HEK293 (cell line): ENCODE measurements around the gene JUP.
A peak's percentile ranks its signal among the peaks of the same experiment; 100 is the strongest.

Experiments
- GLIS1 ChIP-seq: fragments of 450-650 bp; formaldehyde crosslinking; IDR thresholded peaks from 2 replicates; pipeline ENCODE4 v1.5.1; 2016; ENCODE audit warnings: missing biosample characterization, missing genetic modification characterization
- KLF10 ChIP-seq: fragments of 450-650 bp; IDR thresholded peaks from 2 replicates; pipeline ENCODE4 v1.5.1; 2018; ENCODE audit warnings: missing biosample characterization, mild to moderate bottlenecking, missing genetic modification characterization
- OSR2 ChIP-seq: fragments of 450-650 bp; formaldehyde crosslinking; IDR thresholded peaks from 2 replicates; pipeline ENCODE4 v1.5.1; 2016; ENCODE audit warnings: missing biosample characterization, missing genetic modification characterization
- OVOL3 ChIP-seq: fragments of 450-650 bp; formaldehyde crosslinking; IDR thresholded peaks from 2 replicates; pipeline ENCODE4 v1.5.1; 2016; ENCODE audit warnings: missing biosample characterization, missing genetic modification characterization
- SP2 ChIP-seq: fragments of 450-650 bp; formaldehyde crosslinking; IDR thresholded peaks from 2 replicates; pipeline ENCODE4 v1.5.1; 2016; ENCODE audit warnings: missing biosample characterization, missing genetic modification characterization
- ZBTB8A ChIP-seq: fragments of 450-650 bp; formaldehyde crosslinking; IDR thresholded peaks from 2 replicates; pipeline ENCODE4 v1.5.1; 2016; ENCODE audit warnings: missing biosample characterization, missing genetic modification characterization
- ZEB2 ChIP-seq: fragments of 450-650 bp; formaldehyde crosslinking; IDR thresholded peaks from 2 replicates; pipeline ENCODE4 v1.5.1; 2016; ENCODE audit warnings: missing biosample characterization, missing genetic modification characterization
- ZNF2 ChIP-seq: fragments of 450-650 bp; formaldehyde crosslinking; IDR thresholded peaks from 2 replicates; pipeline ENCODE4 v1.5.1; 2016; ENCODE audit warnings: missing biosample characterization, missing genetic modification characterization
- ZNF239 ChIP-seq: fragments of 450-650 bp; formaldehyde crosslinking; IDR thresholded peaks from 2 replicates; pipeline ENCODE4 v1.5.1; 2016; ENCODE audit warnings: missing biosample characterization, missing genetic modification characterization
- ZNF391 ChIP-seq: fragments of 450-650 bp; formaldehyde crosslinking; IDR thresholded peaks from 2 replicates; pipeline ENCODE4 v1.5.1; 2016; ENCODE audit warnings: low read depth, missing biosample characterization, missing genetic modification characterization, borderline replicate concordance
- ZNF473 ChIP-seq: fragments of 450-650 bp; formaldehyde crosslinking; IDR thresholded peaks from 2 replicates; pipeline ENCODE4 v1.5.1; 2017; ENCODE audit warnings: missing biosample characterization, missing genetic modification characterization
- ZNF561 ChIP-seq: fragments of 450-650 bp; IDR thresholded peaks from 2 replicates; pipeline ENCODE4 v1.5.1; 2018; ENCODE audit warnings: missing biosample characterization, missing genetic modification characterization, borderline replicate concordance
- ZNF600 ChIP-seq: fragments of 450-650 bp; formaldehyde crosslinking; IDR thresholded peaks from 2 replicates; pipeline ENCODE4 v1.5.1; 2016; ENCODE audit warnings: missing biosample characterization, missing genetic modification characterization
- ZNF610 ChIP-seq: fragments of 450-650 bp; formaldehyde crosslinking; IDR thresholded peaks from 2 replicates; pipeline ENCODE4 v1.5.1; 2016; ENCODE audit warnings: missing biosample characterization, missing genetic modification characterization, borderline replicate concordance
- ZNF629 ChIP-seq: fragments of 450-650 bp; formaldehyde crosslinking; IDR thresholded peaks from 2 replicates; pipeline ENCODE4 v1.5.1; 2017; ENCODE audit warnings: missing biosample characterization, missing genetic modification characterization
- ZNF76 ChIP-seq: fragments of 450-650 bp; formaldehyde crosslinking; IDR thresholded peaks from 2 replicates; pipeline ENCODE4; 2016; ENCODE audit warnings: low read depth, missing biosample characterization, missing genetic modification characterization, borderline replicate concordance
- ZNF792 ChIP-seq: fragments of 450-650 bp; formaldehyde crosslinking; IDR thresholded peaks from 2 replicates; pipeline ENCODE4 v1.5.1; 2016; ENCODE audit warnings: missing biosample characterization, missing genetic modification characterization
- TF ChIP-seq, protein P1 (sequence below): fragments of 450-650 bp; formaldehyde crosslinking; IDR thresholded peaks from 2 replicates; pipeline ENCODE4 v1.5.1; 2016; ENCODE audit warnings: missing biosample characterization, missing genetic modification characterization
- TF ChIP-seq, protein P2 (sequence below): fragments of 450-650 bp; formaldehyde crosslinking; optimal IDR thresholded peaks from 2 replicates; pipeline ENCODE3; 2016; ENCODE audit warnings: missing biosample characterization, mild to moderate bottlenecking, missing genetic modification characterization
- TF ChIP-seq, protein P3 (sequence below): fragments of 450-650 bp; formaldehyde crosslinking; IDR thresholded peaks from 2 replicates; pipeline ENCODE4 v1.5.1; 2016; ENCODE audit warnings: missing biosample characterization, missing genetic modification characterization
- TF ChIP-seq, protein P4 (sequence below): fragments of 450-650 bp; formaldehyde crosslinking; IDR thresholded peaks from 2 replicates; pipeline ENCODE4 v1.5.1; 2016; ENCODE audit warnings: missing biosample characterization, missing genetic modification characterization
- TF ChIP-seq, protein P5 (sequence below): fragments of 450-650 bp; formaldehyde crosslinking; IDR thresholded peaks from 2 replicates; pipeline ENCODE4 v1.5.1; 2016; ENCODE audit warnings: missing biosample characterization, missing genetic modification characterization
- TF ChIP-seq, protein P6 (sequence below): fragments of 450-650 bp; formaldehyde crosslinking; IDR thresholded peaks from 2 replicates; pipeline ENCODE4 v1.5.1; 2017; ENCODE audit warnings: missing biosample characterization, missing genetic modification characterization
- TF ChIP-seq, protein P7 (sequence below): fragments of 450-650 bp; formaldehyde crosslinking; IDR thresholded peaks from 2 replicates; pipeline ENCODE4 v1.5.1; 2016; ENCODE audit warnings: missing biosample characterization, missing genetic modification characterization
- TF ChIP-seq, protein P8 (sequence below): sonication (generic); formaldehyde crosslinking; IDR thresholded peaks from 2 replicates; pipeline ENCODE4 v1.8.1; 2022; ENCODE audit warnings: mild to moderate bottlenecking, moderate library complexity, missing genetic modification reagents

The JUP gene

DNA sequence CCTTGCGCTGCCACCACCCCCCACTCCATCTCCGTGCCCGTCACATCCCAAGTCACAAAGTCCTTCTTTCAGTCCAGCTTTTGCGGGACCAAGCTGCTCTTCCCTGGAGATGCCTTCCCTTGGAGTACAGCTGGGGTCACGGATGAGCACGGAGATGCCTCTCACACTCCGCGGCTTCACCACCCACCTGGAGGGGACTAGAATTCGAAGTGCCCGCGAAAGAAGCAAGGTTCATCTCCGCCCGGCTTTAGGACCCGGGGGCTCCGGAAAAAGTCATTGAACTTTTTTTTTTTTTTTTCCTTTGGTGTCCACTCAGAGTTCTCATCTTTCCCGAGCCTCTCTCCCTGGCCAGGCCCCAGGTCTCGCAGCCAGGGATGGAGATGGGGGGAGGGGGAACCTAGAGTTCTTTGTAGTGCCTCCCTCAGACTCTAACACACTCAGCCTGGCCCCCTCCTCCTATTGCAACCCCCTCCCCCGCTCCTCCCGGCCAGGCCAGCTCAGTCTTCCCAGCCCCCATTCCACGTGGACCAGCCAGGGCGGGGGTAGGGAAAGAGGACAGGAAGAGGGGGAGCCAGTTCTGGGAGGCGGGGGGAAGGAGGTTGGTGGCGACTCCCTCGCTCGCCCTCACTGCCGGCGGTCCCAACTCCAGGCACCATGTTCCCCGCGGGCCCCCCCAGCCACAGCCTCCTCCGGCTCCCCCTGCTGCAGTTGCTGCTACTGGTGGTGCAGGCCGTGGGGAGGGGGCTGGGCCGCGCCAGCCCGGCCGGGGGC lies 26.1 kb upstream of the JUP start, which contains the start of gene FKBP10 (continued):
- TF ChIP-seq GLIS1 (tag by site-specific recombination) (peak; percentile 72; the same call in 1 of the 2 replicates), OVOL3 (0 out of 2 replicates have a peak, but pooled peaks have one; percentile 16), ZNF76 (tag by site-specific recombination) (peak; percentile 4; the same call in 1 of the 2 replicates), SP2 (peak; percentile 53), ZNF600 (peak; percentile 70; the same call in 1 of the 2 replicates), ZEB2 (peak; percentile 95), ZNF610 (peak; percentile 59; the same call in 1 of the 2 replicates), ZNF561 (peak; percentile 20; the same call in 1 of the 2 replicates), ZNF629 (tag by site-specific recombination) (peak; percentile 39; the same call in 1 of the 2 replicates), ZNF2 (peak; percentile 62), KLF10 (tag by site-specific recombination) (peak; percentile 26; the same call in 1 of the 2 replicates), ZBTB8A (tag by site-specific recombination) (0 out of 2 replicates have a peak, but pooled peaks have one; percentile 63), OSR2 (tag by site-specific recombination) (peak; percentile 61), ZNF391 (tag by site-specific recombination) (peak; percentile 12; the same call in 1 of the 2 replicates), ZNF792 (tag by site-specific recombination) (no peak), ZNF239 (tag by site-specific recombination) (0 out of 2 replicates have a peak, but pooled peaks have one; percentile 33), ZNF473 (no peak)
- TF ChIP-seq, protein P1, sequence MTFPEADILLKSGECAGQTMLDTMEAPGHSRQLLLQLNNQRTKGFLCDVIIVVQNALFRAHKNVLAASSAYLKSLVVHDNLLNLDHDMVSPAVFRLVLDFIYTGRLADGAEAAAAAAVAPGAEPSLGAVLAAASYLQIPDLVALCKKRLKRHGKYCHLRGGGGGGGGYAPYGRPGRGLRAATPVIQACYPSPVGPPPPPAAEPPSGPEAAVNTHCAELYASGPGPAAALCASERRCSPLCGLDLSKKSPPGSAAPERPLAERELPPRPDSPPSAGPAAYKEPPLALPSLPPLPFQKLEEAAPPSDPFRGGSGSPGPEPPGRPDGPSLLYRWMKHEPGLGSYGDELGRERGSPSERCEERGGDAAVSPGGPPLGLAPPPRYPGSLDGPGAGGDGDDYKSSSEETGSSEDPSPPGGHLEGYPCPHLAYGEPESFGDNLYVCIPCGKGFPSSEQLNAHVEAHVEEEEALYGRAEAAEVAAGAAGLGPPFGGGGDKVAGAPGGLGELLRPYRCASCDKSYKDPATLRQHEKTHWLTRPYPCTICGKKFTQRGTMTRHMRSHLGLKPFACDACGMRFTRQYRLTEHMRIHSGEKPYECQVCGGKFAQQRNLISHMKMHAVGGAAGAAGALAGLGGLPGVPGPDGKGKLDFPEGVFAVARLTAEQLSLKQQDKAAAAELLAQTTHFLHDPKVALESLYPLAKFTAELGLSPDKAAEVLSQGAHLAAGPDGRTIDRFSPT (tag by site-specific recombination), result peak; percentile 76
- TF ChIP-seq, protein P2, sequence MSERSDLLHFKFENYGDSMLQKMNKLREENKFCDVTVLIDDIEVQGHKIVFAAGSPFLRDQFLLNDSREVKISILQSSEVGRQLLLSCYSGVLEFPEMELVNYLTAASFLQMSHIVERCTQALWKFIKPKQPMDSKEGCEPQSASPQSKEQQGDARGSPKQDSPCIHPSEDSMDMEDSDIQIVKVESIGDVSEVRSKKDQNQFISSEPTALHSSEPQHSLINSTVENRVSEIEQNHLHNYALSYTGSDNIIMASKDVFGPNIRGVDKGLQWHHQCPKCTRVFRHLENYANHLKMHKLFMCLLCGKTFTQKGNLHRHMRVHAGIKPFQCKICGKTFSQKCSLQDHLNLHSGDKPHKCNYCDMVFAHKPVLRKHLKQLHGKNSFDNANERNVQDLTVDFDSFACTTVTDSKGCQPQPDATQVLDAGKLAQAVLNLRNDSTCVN (tag by site-specific recombination), result peak; percentile 2
- TF ChIP-seq, protein P3, sequence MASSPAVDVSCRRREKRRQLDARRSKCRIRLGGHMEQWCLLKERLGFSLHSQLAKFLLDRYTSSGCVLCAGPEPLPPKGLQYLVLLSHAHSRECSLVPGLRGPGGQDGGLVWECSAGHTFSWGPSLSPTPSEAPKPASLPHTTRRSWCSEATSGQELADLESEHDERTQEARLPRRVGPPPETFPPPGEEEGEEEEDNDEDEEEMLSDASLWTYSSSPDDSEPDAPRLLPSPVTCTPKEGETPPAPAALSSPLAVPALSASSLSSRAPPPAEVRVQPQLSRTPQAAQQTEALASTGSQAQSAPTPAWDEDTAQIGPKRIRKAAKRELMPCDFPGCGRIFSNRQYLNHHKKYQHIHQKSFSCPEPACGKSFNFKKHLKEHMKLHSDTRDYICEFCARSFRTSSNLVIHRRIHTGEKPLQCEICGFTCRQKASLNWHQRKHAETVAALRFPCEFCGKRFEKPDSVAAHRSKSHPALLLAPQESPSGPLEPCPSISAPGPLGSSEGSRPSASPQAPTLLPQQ (tag by site-specific recombination), result 0 out of 2 replicates have a peak, but pooled peaks have one; percentile 13
- TF ChIP-seq, protein P4, sequence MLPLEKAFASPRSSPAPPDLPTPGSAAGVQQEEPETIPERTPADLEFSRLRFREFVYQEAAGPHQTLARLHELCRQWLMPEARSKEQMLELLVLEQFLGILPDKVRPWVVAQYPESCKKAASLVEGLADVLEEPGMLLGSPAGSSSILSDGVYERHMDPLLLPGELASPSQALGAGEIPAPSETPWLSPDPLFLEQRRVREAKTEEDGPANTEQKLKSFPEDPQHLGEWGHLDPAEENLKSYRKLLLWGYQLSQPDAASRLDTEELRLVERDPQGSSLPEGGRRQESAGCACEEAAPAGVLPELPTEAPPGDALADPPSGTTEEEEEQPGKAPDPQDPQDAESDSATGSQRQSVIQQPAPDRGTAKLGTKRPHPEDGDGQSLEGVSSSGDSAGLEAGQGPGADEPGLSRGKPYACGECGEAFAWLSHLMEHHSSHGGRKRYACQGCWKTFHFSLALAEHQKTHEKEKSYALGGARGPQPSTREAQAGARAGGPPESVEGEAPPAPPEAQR (tag by site-specific recombination), result 0 out of 2 replicates have a peak, but pooled peaks have one; percentile 23
- TF ChIP-seq, protein P5, sequence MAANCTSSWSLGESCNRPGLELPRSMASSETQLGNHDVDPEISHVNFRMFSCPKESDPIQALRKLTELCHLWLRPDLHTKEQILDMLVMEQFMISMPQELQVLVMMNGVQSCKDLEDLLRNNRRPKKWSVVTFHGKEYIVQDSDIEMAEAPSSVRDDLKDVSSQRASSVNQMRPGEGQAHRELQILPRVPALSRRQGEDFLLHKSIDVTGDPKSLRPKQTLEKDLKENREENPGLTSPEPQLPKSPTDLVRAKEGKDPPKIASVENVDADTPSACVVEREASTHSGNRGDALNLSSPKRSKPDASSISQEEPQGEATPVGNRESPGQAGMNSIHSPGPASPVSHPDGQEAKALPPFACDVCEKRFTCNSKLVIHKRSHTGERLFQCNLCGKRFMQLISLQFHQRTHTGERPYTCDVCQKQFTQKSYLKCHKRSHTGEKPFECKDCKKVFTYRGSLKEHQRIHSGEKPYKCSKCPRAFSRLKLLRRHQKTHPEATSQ, result peak; percentile 37; the same call in 1 of the 2 replicates
- TF ChIP-seq, protein P6, sequence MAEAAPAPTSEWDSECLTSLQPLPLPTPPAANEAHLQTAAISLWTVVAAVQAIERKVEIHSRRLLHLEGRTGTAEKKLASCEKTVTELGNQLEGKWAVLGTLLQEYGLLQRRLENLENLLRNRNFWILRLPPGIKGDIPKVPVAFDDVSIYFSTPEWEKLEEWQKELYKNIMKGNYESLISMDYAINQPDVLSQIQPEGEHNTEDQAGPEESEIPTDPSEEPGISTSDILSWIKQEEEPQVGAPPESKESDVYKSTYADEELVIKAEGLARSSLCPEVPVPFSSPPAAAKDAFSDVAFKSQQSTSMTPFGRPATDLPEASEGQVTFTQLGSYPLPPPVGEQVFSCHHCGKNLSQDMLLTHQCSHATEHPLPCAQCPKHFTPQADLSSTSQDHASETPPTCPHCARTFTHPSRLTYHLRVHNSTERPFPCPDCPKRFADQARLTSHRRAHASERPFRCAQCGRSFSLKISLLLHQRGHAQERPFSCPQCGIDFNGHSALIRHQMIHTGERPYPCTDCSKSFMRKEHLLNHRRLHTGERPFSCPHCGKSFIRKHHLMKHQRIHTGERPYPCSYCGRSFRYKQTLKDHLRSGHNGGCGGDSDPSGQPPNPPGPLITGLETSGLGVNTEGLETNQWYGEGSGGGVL (tag by site-specific recombination), result peak; percentile 97
- TF ChIP-seq, protein P7, sequence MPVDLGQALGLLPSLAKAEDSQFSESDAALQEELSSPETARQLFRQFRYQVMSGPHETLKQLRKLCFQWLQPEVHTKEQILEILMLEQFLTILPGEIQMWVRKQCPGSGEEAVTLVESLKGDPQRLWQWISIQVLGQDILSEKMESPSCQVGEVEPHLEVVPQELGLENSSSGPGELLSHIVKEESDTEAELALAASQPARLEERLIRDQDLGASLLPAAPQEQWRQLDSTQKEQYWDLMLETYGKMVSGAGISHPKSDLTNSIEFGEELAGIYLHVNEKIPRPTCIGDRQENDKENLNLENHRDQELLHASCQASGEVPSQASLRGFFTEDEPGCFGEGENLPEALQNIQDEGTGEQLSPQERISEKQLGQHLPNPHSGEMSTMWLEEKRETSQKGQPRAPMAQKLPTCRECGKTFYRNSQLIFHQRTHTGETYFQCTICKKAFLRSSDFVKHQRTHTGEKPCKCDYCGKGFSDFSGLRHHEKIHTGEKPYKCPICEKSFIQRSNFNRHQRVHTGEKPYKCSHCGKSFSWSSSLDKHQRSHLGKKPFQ, result peak; percentile 60
- TF ChIP-seq, protein P8, sequence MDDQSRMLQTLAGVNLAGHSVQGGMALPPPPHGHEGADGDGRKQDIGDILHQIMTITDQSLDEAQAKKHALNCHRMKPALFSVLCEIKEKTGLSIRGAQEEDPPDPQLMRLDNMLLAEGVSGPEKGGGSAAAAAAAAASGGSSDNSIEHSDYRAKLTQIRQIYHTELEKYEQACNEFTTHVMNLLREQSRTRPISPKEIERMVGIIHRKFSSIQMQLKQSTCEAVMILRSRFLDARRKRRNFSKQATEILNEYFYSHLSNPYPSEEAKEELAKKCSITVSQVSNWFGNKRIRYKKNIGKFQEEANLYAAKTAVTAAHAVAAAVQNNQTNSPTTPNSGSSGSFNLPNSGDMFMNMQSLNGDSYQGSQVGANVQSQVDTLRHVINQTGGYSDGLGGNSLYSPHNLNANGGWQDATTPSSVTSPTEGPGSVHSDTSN (CRISPR knock-in tag), result 0 out of 2 replicates have a peak, but pooled peaks have one; percentile 3
